C4-2B (cell line): ENCODE data around the gene MCF2L2.

Experiments used
- ZFX ChIP-seq: fragments of 450-650 bp; IDR thresholded peaks from 2 replicates; pipeline ENCODE4 v1.6.1; 2017
- TF ChIP-seq, protein P1 (sequence below): fragments of 450-650 bp; conservative IDR thresholded peaks from 2 replicates; pipeline ENCODE4 v1.5.1; 2017; ENCODE audit warnings: mild to moderate bottlenecking

DNA sequence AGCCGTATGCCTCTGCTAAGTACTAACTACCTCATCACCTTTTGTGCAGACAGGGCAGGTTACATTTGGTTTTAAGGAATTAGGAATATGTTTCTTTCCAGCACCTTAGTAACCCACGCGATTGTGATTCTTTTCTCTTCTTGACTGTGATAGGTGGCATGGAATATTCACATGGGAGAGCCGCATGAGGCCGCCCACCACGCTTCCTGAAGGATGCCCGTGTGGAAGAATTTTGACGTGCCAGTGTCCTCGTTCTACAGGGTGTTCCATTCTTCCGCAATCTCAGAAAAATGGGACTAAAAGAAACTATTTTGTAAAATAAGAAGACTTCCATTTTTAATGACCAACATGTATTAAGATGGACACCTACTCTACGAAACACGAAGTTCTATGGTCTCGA lies 159.1 kb downstream of the MCF2L2 start:
- TF ChIP-seq, protein P1, sequence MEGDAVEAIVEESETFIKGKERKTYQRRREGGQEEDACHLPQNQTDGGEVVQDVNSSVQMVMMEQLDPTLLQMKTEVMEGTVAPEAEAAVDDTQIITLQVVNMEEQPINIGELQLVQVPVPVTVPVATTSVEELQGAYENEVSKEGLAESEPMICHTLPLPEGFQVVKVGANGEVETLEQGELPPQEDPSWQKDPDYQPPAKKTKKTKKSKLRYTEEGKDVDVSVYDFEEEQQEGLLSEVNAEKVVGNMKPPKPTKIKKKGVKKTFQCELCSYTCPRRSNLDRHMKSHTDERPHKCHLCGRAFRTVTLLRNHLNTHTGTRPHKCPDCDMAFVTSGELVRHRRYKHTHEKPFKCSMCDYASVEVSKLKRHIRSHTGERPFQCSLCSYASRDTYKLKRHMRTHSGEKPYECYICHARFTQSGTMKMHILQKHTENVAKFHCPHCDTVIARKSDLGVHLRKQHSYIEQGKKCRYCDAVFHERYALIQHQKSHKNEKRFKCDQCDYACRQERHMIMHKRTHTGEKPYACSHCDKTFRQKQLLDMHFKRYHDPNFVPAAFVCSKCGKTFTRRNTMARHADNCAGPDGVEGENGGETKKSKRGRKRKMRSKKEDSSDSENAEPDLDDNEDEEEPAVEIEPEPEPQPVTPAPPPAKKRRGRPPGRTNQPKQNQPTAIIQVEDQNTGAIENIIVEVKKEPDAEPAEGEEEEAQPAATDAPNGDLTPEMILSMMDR, result no peak
- no peak for TF ChIP-seq ZFX
